Cortex of kidney (tissue), 1 donor: ENCODE measurements around the gene APLF.
"Not testable (repeated sequence)": the region's sequence is repeated elsewhere in the genome, so short reads cannot be mapped to it uniquely, and the experiment has no call there.

Experiments
- DNase-seq: peaks from one replicate; lab custom pipeline; 2025; lab: John Stamatoyannopoulos, UW

The APLF gene

GRCh38 chr2:68441179-68441993, 26.0 kb upstream of the APLF start:
- no peak for DNase-seq

- no peak for DNase-seq
Measured at GRCh38 chr2:68441994-68442322, 25.4 kb upstream of the APLF start.

GRCh38 chr2:68446425-68446824, 21.0 kb upstream of the APLF start:
- not testable (repeated sequence) for DNase-seq

GRCh38 chr2:68447118-68447517, 20.3 kb upstream of the APLF start:
- no peak for DNase-seq

GRCh38 chr2:68448671-68449653, 18.4 kb upstream of the APLF start:
- DNase-seq = no peak

- DNase-seq = no peak
Measured at GRCh38 chr2:68452158-68452900, 15.1 kb upstream of the APLF start.

- no peak for DNase-seq
Measured at GRCh38 chr2:68453761-68454360, 13.5 kb upstream of the APLF start.

- DNase-seq = no peak
Measured at GRCh38 chr2:68454719-68455118, 12.7 kb upstream of the APLF start.

GRCh38 chr2:68456198-68456597, 11.2 kb upstream of the APLF start:
- DNase-seq = no peak

- no peak for DNase-seq
Measured at GRCh38 chr2:68458981-68459380, 8.4 kb upstream of the APLF start.

GRCh38 chr2:68463287-68463877, 4.0 kb upstream of the APLF start:
- DNase-seq = no peak

- DNase-seq = no peak
Measured at GRCh38 chr2:68464651-68465050, 2.7 kb upstream of the APLF start.

GRCh38 chr2:68465081-68465916, 2.1 kb upstream of the APLF start:
- DNase-seq = no peak

GRCh38 chr2:68466361-68466777, 1.0 kb upstream of the APLF start:
- no peak for DNase-seq

GRCh38 chr2:68466778-68467076, 658 bp upstream of the APLF start:
- no peak for DNase-seq

- no peak for DNase-seq
Measured at GRCh38 chr2:68468801-68469200, 1.4 kb downstream of the APLF start.

- DNase-seq = no peak
Measured at GRCh38 chr2:68469935-68470334, 2.5 kb downstream of the APLF start.

GRCh38 chr2:68471385-68471784, 4.0 kb downstream of the APLF start:
- DNase-seq = no peak

GRCh38 chr2:68472796-68473414, 5.5 kb downstream of the APLF start:
- DNase-seq = no peak

GRCh38 chr2:68475110-68475509, 7.7 kb downstream of the APLF start:
- no peak for DNase-seq
